Subcutaneous adipose tissue (tissue), 4 donors: ENCODE data around the gene KCNJ10. TPM values are rescaled to one million over a fixed set of nuclear protein-coding genes. Genes with fewer than 3 reads are reported as not detected.

Experiments
- total RNA-seq, 4 donors: library from RNA; depleted of rRNA; stranded (reverse); fragments of >200 nt; gene quantifications; one replicate each; pipeline ENCODE4 v1.1.0, GENCODE V29; 2016
- TF ChIP-seq, protein P1 (sequence below): fragments of 450-650 bp; IDR thresholded peaks from one replicate; pipeline ENCODE4 v1.5.1; 2016; ENCODE audit warnings: low read depth, mild to moderate bottlenecking, control low read depth, antibody characterized with exemption, moderate library complexity

Gene KCNJ10
- total RNA-seq, 4 donors from 2014 or later = not detected

- TF ChIP-seq, protein P1, sequence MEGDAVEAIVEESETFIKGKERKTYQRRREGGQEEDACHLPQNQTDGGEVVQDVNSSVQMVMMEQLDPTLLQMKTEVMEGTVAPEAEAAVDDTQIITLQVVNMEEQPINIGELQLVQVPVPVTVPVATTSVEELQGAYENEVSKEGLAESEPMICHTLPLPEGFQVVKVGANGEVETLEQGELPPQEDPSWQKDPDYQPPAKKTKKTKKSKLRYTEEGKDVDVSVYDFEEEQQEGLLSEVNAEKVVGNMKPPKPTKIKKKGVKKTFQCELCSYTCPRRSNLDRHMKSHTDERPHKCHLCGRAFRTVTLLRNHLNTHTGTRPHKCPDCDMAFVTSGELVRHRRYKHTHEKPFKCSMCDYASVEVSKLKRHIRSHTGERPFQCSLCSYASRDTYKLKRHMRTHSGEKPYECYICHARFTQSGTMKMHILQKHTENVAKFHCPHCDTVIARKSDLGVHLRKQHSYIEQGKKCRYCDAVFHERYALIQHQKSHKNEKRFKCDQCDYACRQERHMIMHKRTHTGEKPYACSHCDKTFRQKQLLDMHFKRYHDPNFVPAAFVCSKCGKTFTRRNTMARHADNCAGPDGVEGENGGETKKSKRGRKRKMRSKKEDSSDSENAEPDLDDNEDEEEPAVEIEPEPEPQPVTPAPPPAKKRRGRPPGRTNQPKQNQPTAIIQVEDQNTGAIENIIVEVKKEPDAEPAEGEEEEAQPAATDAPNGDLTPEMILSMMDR = no peak
Observed at GRCh38 chr1:160080381-160081100, 10.6 kb upstream of the KCNJ10 start.

DNA sequence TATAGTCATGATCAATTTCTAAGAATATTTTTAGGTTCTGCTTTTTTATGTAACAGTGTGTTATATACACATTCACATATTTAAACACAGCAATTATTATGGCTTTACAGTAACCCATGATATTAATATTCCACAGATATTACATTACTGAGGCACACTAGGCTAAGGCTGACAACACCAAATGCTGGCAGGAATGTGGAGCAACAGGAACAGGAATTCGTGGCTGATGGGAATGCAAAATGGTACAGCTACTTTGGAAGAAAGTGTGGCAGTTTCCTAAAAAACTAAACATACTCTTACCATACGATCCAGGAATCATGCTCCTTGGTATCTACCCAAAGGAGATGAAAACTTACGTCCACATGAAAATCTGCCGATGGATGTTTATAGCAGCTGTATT is 9.5 kb upstream of the KCNJ10 start:
- TF ChIP-seq, protein P1 = no peak

- TF ChIP-seq, protein P1 = no peak
Observed at GRCh38 chr1:160078512-160079195, 8.7 kb upstream of the KCNJ10 start.

DNA sequence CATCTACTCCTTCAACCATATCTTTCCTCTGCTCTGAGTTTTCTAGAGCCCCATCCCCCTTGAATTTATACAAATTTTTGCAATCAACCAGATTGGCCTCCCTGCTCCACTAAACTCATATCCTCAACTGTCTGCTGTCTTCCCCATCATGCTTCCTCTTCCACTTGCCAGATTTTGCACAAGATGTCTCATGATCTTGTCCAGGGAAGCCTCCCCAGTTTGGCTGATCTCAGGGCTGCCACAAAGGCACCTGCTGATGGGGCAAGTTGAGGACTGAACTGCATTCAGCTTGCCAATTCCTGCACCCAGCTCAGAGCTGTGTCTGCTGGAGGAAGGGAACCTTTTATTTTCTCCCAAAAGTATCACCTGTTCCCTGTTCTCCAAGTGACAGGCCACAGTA is 7.5 kb upstream of the KCNJ10 start:
- TF ChIP-seq, protein P1 = no peak

DNA sequence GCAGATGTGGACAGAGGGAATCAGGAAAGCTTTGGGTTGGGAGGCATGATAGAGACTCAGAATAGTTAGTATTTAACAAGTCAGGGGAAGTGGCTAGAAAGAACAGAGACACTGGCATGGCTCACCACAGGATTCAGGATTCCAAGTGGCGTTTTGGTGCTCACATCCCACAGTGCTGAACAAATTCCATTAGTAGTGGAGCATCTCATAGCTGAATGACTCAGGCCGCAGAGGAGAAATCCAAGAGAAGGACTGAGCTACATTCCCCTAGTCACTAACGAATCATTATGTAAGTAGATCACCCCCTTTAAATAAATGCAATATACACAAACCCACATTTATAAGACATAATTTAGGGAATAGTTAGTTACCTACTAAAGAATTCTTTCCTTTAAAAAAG is 6.3 kb upstream of the KCNJ10 start:
- TF ChIP-seq, protein P1 = no peak

DNA sequence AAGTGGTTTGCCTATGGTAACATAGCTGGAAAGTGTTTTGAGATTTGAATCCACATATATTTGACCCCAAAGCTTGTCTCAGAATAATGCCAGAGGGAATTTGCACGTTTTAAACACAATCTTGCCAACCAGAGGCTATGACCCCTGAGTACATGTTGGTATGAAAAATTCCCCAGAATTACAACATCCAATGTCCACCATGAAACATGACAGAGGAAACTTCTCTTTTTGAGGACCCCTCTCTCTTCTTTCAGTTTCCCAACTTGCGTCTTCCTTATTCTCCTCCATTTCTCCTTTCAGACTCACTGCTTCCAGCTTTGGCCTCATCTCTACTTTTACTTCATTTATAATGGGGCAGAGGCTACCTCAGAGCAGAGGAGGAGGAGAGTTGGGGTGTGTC is 5.9 kb upstream of the KCNJ10 start:
- TF ChIP-seq, protein P1 = no peak

DNA sequence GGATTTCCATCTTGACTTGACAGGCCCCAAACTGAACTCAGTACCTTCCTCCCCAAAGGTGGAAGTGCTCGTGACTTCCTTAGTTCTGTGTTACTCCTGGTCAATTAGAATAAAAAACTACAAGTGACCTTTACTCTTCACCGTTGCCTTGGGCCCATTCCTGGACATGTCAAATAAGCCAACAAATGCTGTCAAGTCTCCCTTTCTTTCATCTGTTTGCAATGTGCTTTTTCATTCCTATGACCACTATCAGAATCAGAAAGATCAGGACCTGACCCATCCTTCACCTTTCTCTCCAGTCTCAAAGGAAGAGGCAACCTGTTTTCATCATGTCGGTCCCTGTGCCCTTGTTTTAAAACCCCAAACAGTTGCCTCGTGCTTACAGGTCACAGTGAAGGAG is 4.9 kb upstream of the KCNJ10 start:
- TF ChIP-seq, protein P1 = no peak
